ENCODE results near the gene CYP4F12. TPM values are rescaled to one million over a fixed set of nuclear protein-coding genes. Genes with fewer than 3 reads are reported as not detected.

Gene CYP4F12
- total and polyA plus RNA-seq, 4 donors = 0.85 to 4.2 (median 3.1) TPM

- no peak overlapping the region for H3K9ac ChIP-seq (ENCODE audit: insufficient read depth in 1 of 2, low read length in 2 of 2)
- H3K4me3 ChIP-seq = no peak overlapping the region
- peaks cover 0 to under 1% (median 0%) of the 10 kb centered on the region in 4 donors for H3K9me3 ChIP-seq (ENCODE audit: control insufficient read depth in 4 of 4, insufficient read depth in 3 of 4, low read length in 3 of 4)
- no peaks in the 10 kb centered on the region for H3K27me3 ChIP-seq (ENCODE audit: control insufficient read depth in 3 of 3, insufficient read depth in 3 of 3, low read length in 2 of 3)
- H3K36me3 ChIP-seq (ENCODE audit: control insufficient read depth in 4 of 4, insufficient read depth in 4 of 4, low read length in 4 of 4) = no peaks in the 10 kb centered on the region
- no peaks in the 10 kb centered on the region for H3K4me1 ChIP-seq (ENCODE audit: control insufficient read depth in 5 of 5, insufficient read depth in 5 of 5, low read length in 5 of 5)
- 62 to 93% methylated on average over 3 of the region's 3 CpGs for WGBS, 2 donors
- no peak for DNase-seq
- no peak for TF ChIP-seq CTCF (IDR thresholded peaks at IDR 0.05; ENCODE audit: control extremely low read depth, extremely low read depth)
- ATAC-seq (ENCODE audit: insufficient read depth, low FRiP score) = no peak
- no peak overlapping the region for H3K27ac ChIP-seq (ENCODE audit: low read depth in 1 of 2, low read length in 1 of 2)
Measured at GRCh38 chr19:15651791-15652190, 21.1 kb upstream of the CYP4F12 start.

- Histone ChIP-seq H3K4me1 (ENCODE audit: control insufficient read depth in 5 of 5, insufficient read depth in 5 of 5, low read length in 5 of 5) (no peaks in the 10 kb centered on the region), H3K27ac (ENCODE audit: low read depth in 1 of 2, low read length in 1 of 2) (no peak overlapping the region), H3K9me3 (ENCODE audit: control insufficient read depth in 4 of 4, insufficient read depth in 3 of 4, low read length in 3 of 4) (no peaks in the 10 kb centered on the region), H3K9ac (ENCODE audit: insufficient read depth in 1 of 2, low read length in 2 of 2) (no peak overlapping the region), H3K27me3 (ENCODE audit: control insufficient read depth in 3 of 3, insufficient read depth in 3 of 3, low read length in 2 of 3) (no peaks in the 10 kb centered on the region), H3K4me3 (no peak overlapping the region), H3K36me3 (ENCODE audit: control insufficient read depth in 4 of 4, insufficient read depth in 4 of 4, low read length in 4 of 4) (no peaks in the 10 kb centered on the region)
- ATAC-seq (ENCODE audit: insufficient read depth, low FRiP score) = no peak
- WGBS, 2 donors = 64 to 82% methylated on average over 8 of the region's 8 CpGs
- DNase-seq = no peak
- TF ChIP-seq CTCF (IDR thresholded peaks at IDR 0.05; ENCODE audit: control extremely low read depth, extremely low read depth) = no peak
Measured at GRCh38 chr19:15652559-15653278, 20.2 kb upstream of the CYP4F12 start.

- Histone ChIP-seq H3K9ac (ENCODE audit: insufficient read depth in 1 of 2, low read length in 2 of 2) (no peak overlapping the region), H3K4me1 (ENCODE audit: control insufficient read depth in 5 of 5, insufficient read depth in 5 of 5, low read length in 5 of 5) (no peaks in the 10 kb centered on the region), H3K9me3 (ENCODE audit: control insufficient read depth in 4 of 4, insufficient read depth in 3 of 4, low read length in 3 of 4) (peaks cover 0 to 2% (median 0%) of the 10 kb centered on the region in 4 donors), H3K36me3 (ENCODE audit: control insufficient read depth in 4 of 4, insufficient read depth in 4 of 4, low read length in 4 of 4) (no peaks in the 10 kb centered on the region), H3K4me3 (no peak overlapping the region), H3K27ac (ENCODE audit: low read depth in 1 of 2, low read length in 1 of 2) (no peak overlapping the region), H3K27me3 (ENCODE audit: control insufficient read depth in 3 of 3, insufficient read depth in 3 of 3, low read length in 2 of 3) (no peaks in the 10 kb centered on the region)
- ATAC-seq (ENCODE audit: insufficient read depth, low FRiP score) (no peak), DNase-seq (no peak)
- no peak for TF ChIP-seq CTCF (IDR thresholded peaks at IDR 0.05; ENCODE audit: control extremely low read depth, extremely low read depth)
Measured at GRCh38 chr19:15656467-15656866, 16.4 kb upstream of the CYP4F12 start.

- no peak overlapping the region for H3K4me3 ChIP-seq
- no peaks in the 10 kb centered on the region for H3K27me3 ChIP-seq (ENCODE audit: control insufficient read depth in 3 of 3, insufficient read depth in 3 of 3, low read length in 2 of 3)
- peaks cover 0 to 10% (median 0%) of the 10 kb centered on the region in 4 donors for H3K9me3 ChIP-seq (ENCODE audit: control insufficient read depth in 4 of 4, insufficient read depth in 3 of 4, low read length in 3 of 4)
- H3K9ac ChIP-seq (ENCODE audit: insufficient read depth in 1 of 2, low read length in 2 of 2) = no peak overlapping the region
- 79 to 82% methylated on average over 4 of the region's 4 CpGs for WGBS, 2 donors
- no peak for ATAC-seq (ENCODE audit: insufficient read depth, low FRiP score)
- H3K4me1 ChIP-seq (ENCODE audit: control insufficient read depth in 5 of 5, insufficient read depth in 5 of 5, low read length in 5 of 5) = no peaks in the 10 kb centered on the region
- DNase-seq = no peak
- no peak for TF ChIP-seq CTCF (IDR thresholded peaks at IDR 0.05; ENCODE audit: control extremely low read depth, extremely low read depth)
- H3K27ac ChIP-seq (ENCODE audit: low read depth in 1 of 2, low read length in 1 of 2) = no peak overlapping the region
- H3K36me3 ChIP-seq (ENCODE audit: control insufficient read depth in 4 of 4, insufficient read depth in 4 of 4, low read length in 4 of 4) = no peaks in the 10 kb centered on the region
Measured at GRCh38 chr19:15663247-15663646, 9.6 kb upstream of the CYP4F12 start.

Measured in lung (tissue), 12 donors.